HepG2 (cell line): ENCODE results near the gene GPATCH11. TPM values are rescaled to one million over a fixed set of nuclear protein-coding genes. Genes with fewer than 3 reads are reported as not detected.
A peak's percentile ranks its signal among the peaks of the same experiment; 100 is the strongest.

Experiments
- ATAD3A ChIP-seq: sonication (generic); formaldehyde crosslinking; IDR thresholded peaks from 2 replicates; pipeline ENCODE4 v1.4.0; 2020; ENCODE audit warnings: missing genetic modification reagents
- ETV6 ChIP-seq: sonication (generic); formaldehyde crosslinking; conservative IDR thresholded peaks from 2 replicates; pipeline ENCODE4 v1.4.0; 2020; ENCODE audit warnings: missing genetic modification reagents
- HNRNPUL1 ChIP-seq: fragments of 200-400 bp; formaldehyde crosslinking; IDR thresholded peaks from 2 replicates; pipeline ENCODE4 v1.6.1; 2017; ENCODE audit warnings: low read depth, mild to moderate bottlenecking, low read length, moderate library complexity
- HOXA5 ChIP-seq: sonication (generic); formaldehyde crosslinking; IDR thresholded peaks from 2 replicates; pipeline ENCODE4 v1.4.0; 2020; ENCODE audit warnings: missing genetic modification reagents
- KMT2B ChIP-seq: IDR thresholded peaks from 2 replicates; pipeline ENCODE4 v1.6.1; 2016; ENCODE audit warnings: missing genetic modification reagents, missing compliant biosample characterization
- MEIS1 ChIP-seq: sonication (generic); formaldehyde crosslinking; IDR thresholded peaks from 2 replicates; pipeline ENCODE4 v1.9.0; 2021; ENCODE audit warnings: mild to moderate bottlenecking, missing genetic modification reagents, moderate library complexity, borderline replicate concordance
- MEIS2 ChIP-seq: sonication (generic); formaldehyde crosslinking; IDR thresholded peaks from 2 replicates; pipeline ENCODE4 v1.9.0; 2021; ENCODE audit warnings: mild to moderate bottlenecking, missing genetic modification reagents
- NFE2 ChIP-seq: sonication (generic); formaldehyde crosslinking; IDR thresholded peaks from 2 replicates; pipeline ENCODE4 v1.4.0; 2020; ENCODE audit warnings: missing genetic modification reagents
- PCBP2 ChIP-seq: fragments of 200-400 bp; formaldehyde crosslinking; optimal IDR thresholded peaks from 2 replicates; pipeline ENCODE3; 2018; ENCODE audit warnings: low read length, low read depth; ENCODE audit not compliant: poor library complexity, severe bottlenecking
- SPEN ChIP-seq: sonication (generic); formaldehyde crosslinking; IDR thresholded peaks from 2 replicates; pipeline ENCODE4 v1.5.1; 2020; ENCODE audit warnings: low read depth, mild to moderate bottlenecking, missing genetic modification reagents
- ZBTB8A ChIP-seq: sonication (generic); formaldehyde crosslinking; IDR thresholded peaks from 2 replicates; pipeline ENCODE4 v1.4.0; 2020; ENCODE audit warnings: mild to moderate bottlenecking, low read depth, missing genetic modification reagents, borderline replicate concordance
- ZFX ChIP-seq: sonication (generic); formaldehyde crosslinking; IDR thresholded peaks from 2 replicates; pipeline ENCODE4 v1.4.0; 2020; ENCODE audit warnings: mild to moderate bottlenecking, low read depth, missing genetic modification reagents, moderate library complexity
- ZMYM4 ChIP-seq: sonication (generic); formaldehyde crosslinking; IDR thresholded peaks from 2 replicates; pipeline ENCODE4 v1.8.1; 2023; ENCODE audit warnings: mild to moderate bottlenecking, missing genetic modification reagents
- ZNF224 ChIP-seq: sonication (generic); formaldehyde crosslinking; IDR thresholded peaks from 2 replicates; pipeline ENCODE4 v1.5.0; 2020; ENCODE audit warnings: mild to moderate bottlenecking, missing genetic modification reagents
- ZNF644 ChIP-seq: IDR thresholded peaks from 2 replicates; pipeline ENCODE4 v1.6.1; 2016; ENCODE audit warnings: low read depth
- ZNF660 ChIP-seq: sonication (generic); formaldehyde crosslinking; IDR thresholded peaks from 2 replicates; pipeline ENCODE4 v1.5.1; 2020; ENCODE audit warnings: mild to moderate bottlenecking, low read depth, missing genetic modification reagents, borderline replicate concordance
- ZNF670 ChIP-seq: sonication (generic); formaldehyde crosslinking; IDR thresholded peaks from 2 replicates; pipeline ENCODE4 v1.8.0; 2022; ENCODE audit warnings: mild to moderate bottlenecking, missing genetic modification reagents, borderline replicate concordance
- ZSCAN31 ChIP-seq: sonication (generic); formaldehyde crosslinking; IDR thresholded peaks from 2 replicates; pipeline ENCODE4 v1.5.0; 2020; ENCODE audit warnings: low read depth, mild to moderate bottlenecking, missing genetic modification reagents
- polyA plus RNA-seq, 8 experiments: library from polyadenylated mRNA; depleted of rRNA in 3 of 8; stranded (reverse) in 7 of 8; unstranded in 1 of 8; fragments of >200 nt; fragmentation: Illumina TruSeq in 4 of 8; extraction: Trizol in 4 of 8; gene quantifications; 2 replicates each; pipeline versions ENCODE4 v1.2.1 to v1.2.3, GENCODE V29; 2011 to 2016; ENCODE audit warnings: low read depth in 4 of 8, missing spikeins in 1 of 8, mixed read lengths in 1 of 8; ENCODE audit not compliant: insufficient read depth in 1 of 8
- total RNA-seq, 5 experiments: library from RNA; depleted of rRNA; stranded (reverse); fragments of >200 nt; fragmentation: Illumina TruSeq; extraction: Trizol; gene quantifications; 2 replicates each; pipeline ENCODE4 v1.2.3, GENCODE V29; 2016; ENCODE audit warnings: low read depth in 1 of 5
- TF ChIP-seq, protein P1 (sequence below), 2 experiments: sonication (generic) in 1 of 2; formaldehyde crosslinking in 1 of 2; IDR thresholded peaks; 2 replicates each; pipeline versions ENCODE4 v1.4.0 to v1.6.1; 2016 to 2020; ENCODE audit warnings: borderline replicate concordance in 1 of 2, low read depth in 1 of 2, mild to moderate bottlenecking in 1 of 2, missing genetic modification reagents in 1 of 2
- TF ChIP-seq, protein P2 (sequence below): sonication (generic); formaldehyde crosslinking; conservative IDR thresholded peaks from 2 replicates; pipeline ENCODE4 v1.4.0; 2020; ENCODE audit warnings: missing genetic modification reagents
- TF ChIP-seq, protein P3 (sequence below): sonication (generic); formaldehyde crosslinking; IDR thresholded peaks from 2 replicates; pipeline ENCODE4 v1.8.0; 2022; ENCODE audit warnings: mild to moderate bottlenecking, missing genetic modification reagents, moderate library complexity

The GPATCH11 gene
- total and polyA plus RNA-seq, 2 of the 13 experiments (the other 11 are each of a cell fraction or from before 2014, with no cell fraction given), result 3.8 to 8.7 TPM

DNA sequence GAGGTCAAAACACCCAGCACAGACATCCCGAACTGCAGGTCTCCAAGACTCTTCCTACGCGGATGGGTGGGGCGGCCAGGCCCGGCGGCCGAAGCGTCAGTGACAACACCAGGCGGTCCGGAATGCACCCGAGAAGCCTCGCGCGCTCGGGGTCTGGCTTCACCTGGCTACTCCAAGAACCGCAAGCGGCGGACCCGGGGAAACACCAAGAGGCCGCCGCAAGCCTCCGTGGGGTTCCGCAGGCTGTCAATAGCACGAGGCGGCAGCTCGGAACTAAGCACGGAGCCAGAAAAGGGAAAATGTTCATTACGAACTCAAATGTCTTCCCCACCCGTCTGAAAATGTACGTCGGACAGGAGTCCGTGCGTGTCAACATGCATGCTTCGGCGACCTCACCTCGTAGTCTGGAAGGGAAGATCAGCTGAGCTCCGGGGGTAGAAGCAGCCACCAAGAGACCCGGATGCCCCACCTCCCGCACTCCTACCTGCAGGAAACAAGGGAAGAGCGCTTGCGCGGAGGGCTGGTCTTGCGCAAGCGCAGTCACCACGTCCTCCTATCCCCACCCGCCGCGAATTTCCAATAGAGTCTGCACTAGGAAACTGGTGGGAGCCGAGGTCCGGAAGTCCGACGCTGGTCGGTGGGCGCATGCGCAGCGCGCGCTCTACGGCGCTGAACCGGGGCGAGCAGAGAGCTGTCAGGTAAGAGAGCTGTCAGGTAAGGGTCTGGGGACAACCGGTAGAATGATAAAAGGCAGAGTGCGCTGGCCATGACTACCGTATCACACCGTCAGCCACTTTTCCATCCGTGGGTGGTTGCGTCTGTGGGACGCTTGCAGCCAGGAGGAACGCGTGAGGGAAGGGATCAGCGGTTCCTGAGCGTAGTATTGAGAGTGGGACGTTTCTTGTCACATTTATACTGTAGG is at the start of gene GPATCH11, which contains the start of gene HEATR5B (continued):
- TF ChIP-seq, protein P1, sequence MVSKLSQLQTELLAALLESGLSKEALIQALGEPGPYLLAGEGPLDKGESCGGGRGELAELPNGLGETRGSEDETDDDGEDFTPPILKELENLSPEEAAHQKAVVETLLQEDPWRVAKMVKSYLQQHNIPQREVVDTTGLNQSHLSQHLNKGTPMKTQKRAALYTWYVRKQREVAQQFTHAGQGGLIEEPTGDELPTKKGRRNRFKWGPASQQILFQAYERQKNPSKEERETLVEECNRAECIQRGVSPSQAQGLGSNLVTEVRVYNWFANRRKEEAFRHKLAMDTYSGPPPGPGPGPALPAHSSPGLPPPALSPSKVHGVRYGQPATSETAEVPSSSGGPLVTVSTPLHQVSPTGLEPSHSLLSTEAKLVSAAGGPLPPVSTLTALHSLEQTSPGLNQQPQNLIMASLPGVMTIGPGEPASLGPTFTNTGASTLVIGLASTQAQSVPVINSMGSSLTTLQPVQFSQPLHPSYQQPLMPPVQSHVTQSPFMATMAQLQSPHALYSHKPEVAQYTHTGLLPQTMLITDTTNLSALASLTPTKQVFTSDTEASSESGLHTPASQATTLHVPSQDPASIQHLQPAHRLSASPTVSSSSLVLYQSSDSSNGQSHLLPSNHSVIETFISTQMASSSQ (IDR thresholded peaks at IDR 0.05; ENCODE audit: low read depth), result no peak
- TF ChIP-seq, protein P1 (CRISPR knock-in tag; IDR thresholded peaks at IDR 0.05; ENCODE audit: borderline replicate concordance), result peak; percentile 28; the same call in 1 of the 2 replicates
- TF ChIP-seq HNRNPUL1 (no peak), ETV6 (CRISPR knock-in tag) (peak; percentile 14; the same call in 1 of the 2 replicates), MEIS1 (CRISPR knock-in tag) (peak; percentile 85; the same call in 1 of the 2 replicates), ZSCAN31 (CRISPR knock-in tag) (peak; percentile 84), PCBP2 (no peak), MEIS2 (CRISPR knock-in tag) (peak; percentile 68), ZMYM4 (CRISPR knock-in tag) (peak; percentile 94), ZNF670 (CRISPR knock-in tag) (peak; percentile 91), HOXA5 (CRISPR knock-in tag) (peak; percentile 79; the same call in 1 of the 2 replicates), SPEN (CRISPR knock-in tag) (peak; percentile 33), ZNF644 (CRISPR knock-in tag) (peak; percentile 19; the same call in 1 of the 2 replicates), ZNF660 (CRISPR knock-in tag) (no peak), ZFX (peak; percentile 93), NFE2 (CRISPR knock-in tag) (no peak), ZNF224 (CRISPR knock-in tag) (no peak), ATAD3A (no peak), ZBTB8A (CRISPR knock-in tag) (no peak), KMT2B (CRISPR knock-in tag) (peak; percentile 81)
- TF ChIP-seq, protein P2, sequence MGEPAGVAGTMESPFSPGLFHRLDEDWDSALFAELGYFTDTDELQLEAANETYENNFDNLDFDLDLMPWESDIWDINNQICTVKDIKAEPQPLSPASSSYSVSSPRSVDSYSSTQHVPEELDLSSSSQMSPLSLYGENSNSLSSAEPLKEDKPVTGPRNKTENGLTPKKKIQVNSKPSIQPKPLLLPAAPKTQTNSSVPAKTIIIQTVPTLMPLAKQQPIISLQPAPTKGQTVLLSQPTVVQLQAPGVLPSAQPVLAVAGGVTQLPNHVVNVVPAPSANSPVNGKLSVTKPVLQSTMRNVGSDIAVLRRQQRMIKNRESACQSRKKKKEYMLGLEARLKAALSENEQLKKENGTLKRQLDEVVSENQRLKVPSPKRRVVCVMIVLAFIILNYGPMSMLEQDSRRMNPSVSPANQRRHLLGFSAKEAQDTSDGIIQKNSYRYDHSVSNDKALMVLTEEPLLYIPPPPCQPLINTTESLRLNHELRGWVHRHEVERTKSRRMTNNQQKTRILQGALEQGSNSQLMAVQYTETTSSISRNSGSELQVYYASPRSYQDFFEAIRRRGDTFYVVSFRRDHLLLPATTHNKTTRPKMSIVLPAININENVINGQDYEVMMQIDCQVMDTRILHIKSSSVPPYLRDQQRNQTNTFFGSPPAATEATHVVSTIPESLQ (CRISPR knock-in tag), result 0 out of 2 replicates have a peak, but pooled peaks have one; percentile 74
- TF ChIP-seq, protein P3, sequence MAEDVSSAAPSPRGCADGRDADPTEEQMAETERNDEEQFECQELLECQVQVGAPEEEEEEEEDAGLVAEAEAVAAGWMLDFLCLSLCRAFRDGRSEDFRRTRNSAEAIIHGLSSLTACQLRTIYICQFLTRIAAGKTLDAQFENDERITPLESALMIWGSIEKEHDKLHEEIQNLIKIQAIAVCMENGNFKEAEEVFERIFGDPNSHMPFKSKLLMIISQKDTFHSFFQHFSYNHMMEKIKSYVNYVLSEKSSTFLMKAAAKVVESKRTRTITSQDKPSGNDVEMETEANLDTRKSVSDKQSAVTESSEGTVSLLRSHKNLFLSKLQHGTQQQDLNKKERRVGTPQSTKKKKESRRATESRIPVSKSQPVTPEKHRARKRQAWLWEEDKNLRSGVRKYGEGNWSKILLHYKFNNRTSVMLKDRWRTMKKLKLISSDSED, result no peak
